T-cell (primary cell): ENCODE measurements around the gene NIPA2. TPM values are rescaled to one million over a fixed set of nuclear protein-coding genes. Genes with fewer than 3 reads are reported as not detected.

Experiments
- ATAC-seq, 4 experiments: fragments of 200-7000 bp in 3 of 4; fragments of 150-1000 bp in 1 of 4; cut with Tn5 transposase; replicated peaks in 1 of 4; 1 replicate in 3 of 4; 2 replicates in 1 of 4; pipeline ENCODE4 v1.10.0; 2021; ENCODE audit warnings: moderate library complexity in 3 of 4, mild to moderate bottlenecking in 2 of 4, moderate number of reproducible peaks in 1 of 4
- CTCF ChIA-PET, 2 donors: fragments of 300-600 bp; sonication (Branson Sonifier 250); formaldehyde crosslinking; loops; one replicate each; lab custom pipeline; 2022; ENCODE audit warnings: antibody characterized with exemption in 2 of 2; lab: Charles Lee
- POLR2A ChIA-PET, 2 donors: fragments of 300-600 bp; sonication (Branson Sonifier 250); formaldehyde crosslinking; loops; one replicate each; lab custom pipeline; 2022; ENCODE audit warnings: antibody characterized with exemption in 2 of 2; lab: Charles Lee
- DNase-seq, 35 experiments: peaks; one replicate each; pipeline versions ENCODE4 v3.0.0 to v3.0.0-alpha.2; 2013 to 2023
- H3K27ac ChIP-seq: one replicate; pipeline ENCODE4 v1.5.1; 2013; ENCODE audit warnings: low read length
- H3K27me3 ChIP-seq, 2 experiments: replicated peaks in 1 of 2; 1 replicate in 1 of 2; 2 replicates in 1 of 2; pipeline versions ENCODE4 v1.6.1 to v1.7.0; 2013; ENCODE audit warnings: low read length in 1 of 2, mixed read lengths in 1 of 2; ENCODE audit not compliant: control insufficient read depth in 2 of 2, insufficient read depth in 2 of 2; ENCODE audit errors: extremely low read depth in 1 of 2
- H3K36me3 ChIP-seq, 2 donors: 1 replicate in 1 of 2; 2 replicates in 1 of 2; pipeline versions ENCODE4 v1.6.1 to v1.7.0; 2013; ENCODE audit warnings: low read length in 1 of 2; ENCODE audit not compliant: control insufficient read depth in 2 of 2, insufficient read depth in 1 of 2; ENCODE audit errors: extremely low read depth in 1 of 2
- H3K4me1 ChIP-seq, 2 experiments: 1 replicate in 1 of 2; 2 replicates in 1 of 2; pipeline versions ENCODE4 v1.6.1 to v1.7.0; 2013; ENCODE audit warnings: low read length in 2 of 2, mixed read lengths in 1 of 2; ENCODE audit not compliant: insufficient read depth in 2 of 2, control insufficient read depth in 1 of 2; ENCODE audit errors: extremely low read depth in 1 of 2
- H3K4me3 ChIP-seq, 2 donors: 1 replicate in 1 of 2; 2 replicates in 1 of 2; pipeline versions ENCODE4 v1.5.1 to v1.7.0; 2013; ENCODE audit warnings: mild to moderate bottlenecking in 2 of 2, low read length in 1 of 2, moderate library complexity in 1 of 2; ENCODE audit not compliant: control insufficient read depth in 1 of 2; ENCODE audit errors: extremely low read depth in 1 of 2
- H3K9me3 ChIP-seq: 2 replicates; pipeline ENCODE4 v1.7.0; 2013
- H3K27ac Mint-ChIP-seq, 2 donors: one replicate each; pipeline ENCODE4 v1.8.0; 2020 to 2021; ENCODE audit warnings: mild to moderate bottlenecking in 2 of 2, mixed read lengths in 2 of 2
- H3K27me3 Mint-ChIP-seq, 2 donors: one replicate each; pipeline ENCODE4 v1.8.0; 2021 to 2022; ENCODE audit warnings: mixed read lengths in 2 of 2
- H3K36me3 Mint-ChIP-seq: one replicate; pipeline ENCODE4 v1.8.0; 2021; ENCODE audit warnings: mixed read lengths
- H3K4me1 Mint-ChIP-seq, 3 donors: one replicate each; pipeline ENCODE4 v1.8.0; 2020 to 2022; ENCODE audit warnings: mixed read lengths in 3 of 3, mild to moderate bottlenecking in 1 of 3
- H3K4me3 Mint-ChIP-seq, 3 donors: one replicate each; pipeline ENCODE4 v1.8.0; 2020 to 2022; ENCODE audit warnings: mild to moderate bottlenecking in 3 of 3, mixed read lengths in 3 of 3, moderate library complexity in 3 of 3
- H3K9me3 Mint-ChIP-seq, 3 donors: one replicate each; pipeline ENCODE4 v1.8.0; 2020 to 2022; ENCODE audit warnings: mixed read lengths in 3 of 3
- WGBS: methylation state at CpG from one replicate; pipeline ENCODE4 v1.1.5; 2013; ENCODE audit warnings: missing lambda C conversion rate; ENCODE audit not compliant: insufficient coverage; 5-methylcytosine and 5-hydroxymethylcytosine counted together
- total RNA-seq, 35 experiments: library from RNA in 6 of 35; stranded (reverse) in 6 of 35; fragments of 120-200 nt in 1 of 35; gene quantifications; one replicate each; pipeline versions ENCODE4 v1.2.1 to v1.2.4 and lab custom pipeline; 2013 to 2026

Gene NIPA2
- total RNA-seq (10 to 100 TPM; 34.7 to 45.5 (median 43.2) TPM), total RNA-seq (lab: John Stamatoyannopoulos, UW) (44.0 to 219 (median 70.3) reads per million in 29 experiments)
- total RNA-seq (2013): 55.3 TPM

DNA sequence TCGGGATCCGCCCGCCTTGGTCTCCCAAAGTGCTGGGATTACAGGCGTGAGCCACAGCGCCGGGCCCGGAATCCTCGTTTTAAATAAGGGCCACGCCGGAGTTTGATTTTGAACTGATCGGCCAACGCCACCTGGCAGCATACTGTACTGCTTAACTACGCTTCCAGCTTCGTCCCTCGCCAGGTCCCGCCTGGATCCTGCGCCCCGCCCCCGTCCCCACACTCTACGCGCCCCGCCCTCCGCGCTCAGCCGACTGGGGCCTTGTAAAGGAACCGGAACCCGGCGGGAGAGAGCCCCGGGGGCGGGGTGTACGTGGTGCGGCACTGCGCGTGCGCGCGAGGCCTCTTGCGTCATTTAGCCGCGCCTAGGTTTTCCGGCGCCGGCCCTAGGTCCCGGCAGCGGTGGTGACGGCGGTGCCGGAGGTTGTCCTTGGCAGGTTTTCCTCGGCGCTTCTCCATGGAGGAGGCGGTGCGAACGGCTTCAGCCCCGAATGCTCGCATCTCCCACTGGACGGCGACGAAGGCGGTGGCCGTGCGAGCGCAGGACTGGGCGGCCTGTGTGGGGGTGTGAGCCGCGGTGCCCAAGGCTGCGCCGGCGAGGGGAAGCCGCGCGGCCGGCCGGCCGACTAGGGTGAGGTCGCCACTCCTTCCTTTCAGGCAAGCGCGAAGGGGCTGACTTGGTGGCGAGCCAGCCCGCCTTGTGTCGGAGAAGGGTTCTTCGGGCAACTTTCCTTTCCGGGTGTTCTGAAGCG is at the start of gene NIPA2:
Gene NIPA2 (plus strand): TSS at position 375 of the 751 bp plus-strand sequence. CDS start 13,066 bp downstream, outside the sequence.
- DNase-seq (peak; percentile 94 to 99 (median 97)), ATAC-seq (peak; percentile 96 to 98 (median 98))
- WGBS: 0% methylated on average over 80 of the region's 83 CpGs
- Mint-ChIP-seq H3K4me3 (peak within 1 kb of the TSS; percentile 89 to 93 (median 93)), H3K36me3 (peaks cover 6% of the 10 kb centered on the region), H3K9me3 (peaks cover 0 to 2% (median 0%) of the 10 kb centered on the region in 3 donors), H3K27ac (peak within 1 kb of the TSS; percentile 88 to 91), H3K4me1 (peaks cover 33 to 38% (median 36%) of the 10 kb centered on the region in 3 donors), H3K27me3 (no peaks in the 10 kb centered on the region)
- Histone ChIP-seq H3K36me3 (peaks cover 0 to 7% of the 10 kb centered on the region in 2 donors), H3K4me1 (peaks cover 10 to 19% of the 10 kb centered on the region in 2 experiments), H3K4me3 (peak within 1 kb of the TSS; percentile 86 to 98), H3K9me3 (no peaks in the 10 kb centered on the region), H3K27ac (peak within 1 kb of the TSS; percentile 86), H3K27me3 (no peaks in the 10 kb centered on the region)
- CTCF ChIA-PET: no interaction called here
- POLR2A ChIA-PET: interaction anchor here (0.5 to 0.6 kb wide), 2 partner anchors 8 to 85 kb away, joined by 4 read pairs; no protein-coding TSS in a partner anchor

- no peaks in the 10 kb centered on the region for H3K9me3 ChIP-seq
- H3K36me3 Mint-ChIP-seq: peaks cover 4% of the 10 kb centered on the region
- 78% methylated on average over 3 of the region's 4 CpGs for WGBS
- no peak overlapping the region for H3K4me3 Mint-ChIP-seq
- ChIA-PET CTCF (interaction anchor here in 1 of 2 donors (0.9 kb wide), 1 partner anchor 9 kb away, joined by 3 read pairs; no protein-coding TSS in a partner anchor), POLR2A (no interaction called here)
- H3K4me3 ChIP-seq: no peak overlapping the region
- no peak for ATAC-seq
- DNase-seq: no peak
- H3K4me1 Mint-ChIP-seq: peaks cover 36 to 54% (median 50%) of the 10 kb centered on the region in 3 donors
- no peaks in the 10 kb centered on the region for H3K27me3 ChIP-seq
- no peaks in the 10 kb centered on the region for H3K36me3 ChIP-seq
- no peak overlapping the region for H3K27ac ChIP-seq
- H3K4me1 ChIP-seq: peaks cover 0 to 13% of the 10 kb centered on the region in 2 experiments
- H3K9me3 Mint-ChIP-seq: peaks cover 0 to 5% (median 2%) of the 10 kb centered on the region in 3 donors
- H3K27me3 Mint-ChIP-seq: no peaks in the 10 kb centered on the region
- H3K27ac Mint-ChIP-seq: no peak overlapping the region
These were observed 44.4 kb upstream of the NIPA2 start for GRCh38 chr15:22794063-22794462.

DNA sequence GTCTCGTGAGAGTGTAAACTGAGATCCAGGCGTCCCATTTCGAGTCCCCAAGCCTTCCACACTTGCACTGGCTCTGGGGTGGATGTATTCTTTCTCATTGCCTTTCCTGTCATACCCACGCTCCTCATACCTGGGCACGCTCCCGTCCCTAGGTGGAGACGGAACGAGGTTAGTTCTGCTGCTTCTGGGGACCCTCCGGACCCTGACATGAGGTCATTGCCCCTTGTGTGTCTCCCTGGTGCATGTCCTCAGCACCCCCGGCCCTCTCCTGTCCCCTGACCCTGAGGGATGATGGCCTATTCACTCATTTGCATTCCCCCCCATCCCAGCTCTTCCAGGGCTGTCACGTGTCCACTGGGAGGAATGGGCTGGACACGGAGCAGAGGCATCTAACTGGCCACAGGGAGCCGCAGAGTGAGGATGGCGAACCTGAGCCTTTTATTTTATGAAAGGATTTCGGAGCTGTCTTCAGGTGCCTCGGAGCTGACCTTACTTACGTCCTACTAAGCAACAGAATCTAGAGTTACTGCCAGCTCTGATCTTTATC is 43.8 kb upstream of the NIPA2 start:
- H3K4me3 Mint-ChIP-seq: no peak overlapping the region
- no peaks in the 10 kb centered on the region for H3K36me3 Mint-ChIP-seq
- no peak for ATAC-seq
- H3K27me3 Mint-ChIP-seq: no peaks in the 10 kb centered on the region
- H3K27ac ChIP-seq: no peak overlapping the region
- H3K4me1 ChIP-seq: peaks cover 0 to 13% of the 10 kb centered on the region in 2 experiments
- H3K27ac Mint-ChIP-seq: no peak overlapping the region
- H3K27me3 ChIP-seq: no peaks in the 10 kb centered on the region
- H3K9me3 ChIP-seq: no peaks in the 10 kb centered on the region
- ChIA-PET POLR2A (no interaction called here), CTCF (interaction anchor here in 1 of 2 donors (0.9 kb wide), 1 partner anchor 9 kb away, joined by 3 read pairs; no protein-coding TSS in a partner anchor)
- DNase-seq: no peak
- H3K4me1 Mint-ChIP-seq: peaks cover 30 to 51% (median 45%) of the 10 kb centered on the region in 3 donors
- H3K4me3 ChIP-seq: no peak overlapping the region
- no peaks in the 10 kb centered on the region for H3K36me3 ChIP-seq
- no peaks in the 10 kb centered on the region for H3K9me3 Mint-ChIP-seq
- 97% methylated on average over 11 of the region's 17 CpGs for WGBS

DNA sequence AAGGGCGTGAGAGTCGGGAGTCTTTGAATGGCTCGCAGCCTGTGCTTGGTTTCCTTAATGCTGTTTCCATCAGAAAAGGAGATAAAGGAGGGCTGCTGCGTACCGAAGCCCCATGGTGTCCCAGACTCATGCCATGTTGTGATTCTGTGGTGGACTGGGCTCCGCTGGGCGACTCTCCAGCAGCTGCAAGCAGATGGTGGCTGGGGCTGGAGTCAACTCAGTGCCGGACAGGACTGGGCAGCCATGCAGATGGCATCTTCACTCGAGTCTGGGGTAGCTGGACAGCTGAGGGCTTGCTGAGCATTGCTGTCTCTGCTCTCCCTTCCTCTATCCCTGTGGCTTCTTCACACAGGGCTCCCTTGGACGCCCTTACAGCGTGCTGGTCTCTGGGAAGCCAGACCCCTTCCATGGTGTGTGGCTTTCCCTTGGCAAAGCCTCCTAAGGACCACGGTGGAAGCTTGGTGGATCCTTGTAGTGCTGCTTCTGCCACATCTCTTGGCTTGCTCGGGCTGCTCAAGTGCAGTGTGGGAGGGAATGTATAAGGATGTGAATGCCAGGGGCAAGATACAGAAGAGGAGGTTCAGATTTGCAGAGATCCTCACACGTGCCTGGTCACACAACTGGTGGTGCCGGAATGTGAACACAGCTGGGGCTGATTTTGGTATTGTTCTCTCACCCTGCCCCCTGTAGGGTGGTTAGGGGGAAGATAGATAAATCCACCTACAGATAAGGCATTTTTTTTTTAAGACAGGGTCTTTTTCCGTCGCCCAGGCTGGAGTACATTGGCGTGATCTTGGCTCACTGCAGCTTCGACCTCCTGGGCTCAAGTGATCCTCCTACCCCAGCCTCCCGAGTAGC is 43.0 kb upstream of the NIPA2 start:
- H3K4me3 Mint-ChIP-seq: peak overlapping the region in 1 of 3 donors; percentile 9
- H3K27me3 ChIP-seq: no peaks in the 10 kb centered on the region
- ATAC-seq: no peak
- peaks cover 30 to 52% (median 50%) of the 10 kb centered on the region in 3 donors for H3K4me1 Mint-ChIP-seq
- POLR2A ChIA-PET: no interaction called here
- peaks cover 0 to 13% of the 10 kb centered on the region in 2 experiments for H3K4me1 ChIP-seq
- no peaks in the 10 kb centered on the region for H3K36me3 ChIP-seq
- no peak overlapping the region for H3K4me3 ChIP-seq
- H3K36me3 Mint-ChIP-seq: no peaks in the 10 kb centered on the region
- peak overlapping the region in 1 of 2 donors; percentile 27 for H3K27ac Mint-ChIP-seq
- CTCF ChIA-PET: interaction anchor here (0.7 to 1.2 kb wide), 3 partner anchors 8 to 75 kb away, joined by 3 read pairs; no protein-coding TSS in a partner anchor
- 93% methylated on average over 10 of the region's 20 CpGs for WGBS
- H3K9me3 ChIP-seq: no peaks in the 10 kb centered on the region
- no peak for DNase-seq
- H3K9me3 Mint-ChIP-seq: no peaks in the 10 kb centered on the region
- no peak overlapping the region for H3K27ac ChIP-seq
- H3K27me3 Mint-ChIP-seq: no peaks in the 10 kb centered on the region

DNA sequence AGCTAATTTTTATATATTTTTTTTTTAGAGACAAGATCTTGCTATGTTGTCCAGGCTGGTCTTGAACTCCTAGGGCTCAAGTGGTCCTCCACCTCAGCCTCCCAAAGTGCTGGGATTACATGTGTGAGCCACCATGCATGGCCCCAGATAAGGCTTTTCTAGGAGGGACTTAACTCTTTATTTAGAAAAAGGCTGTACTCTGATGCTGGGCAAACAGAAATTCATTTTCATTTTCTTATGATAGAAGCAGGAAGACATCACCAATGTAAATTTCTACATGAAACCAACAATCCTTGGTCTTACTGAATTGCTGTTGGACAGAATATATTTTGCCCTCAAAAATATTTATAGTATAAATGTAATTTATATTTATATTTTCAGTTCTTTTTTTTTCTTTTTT is 42.4 kb upstream of the NIPA2 start:
- H3K4me1 Mint-ChIP-seq: peaks cover 32 to 49% (median 46%) of the 10 kb centered on the region in 3 donors
- POLR2A ChIA-PET: no interaction called here
- H3K4me3 Mint-ChIP-seq: no peak overlapping the region
- Histone ChIP-seq H3K27me3 (no peaks in the 10 kb centered on the region), H3K9me3 (no peaks in the 10 kb centered on the region), H3K36me3 (no peaks in the 10 kb centered on the region), H3K27ac (peak overlapping the region; percentile 59), H3K4me3 (no peak overlapping the region), H3K4me1 (peaks cover 0 to 13% of the 10 kb centered on the region in 2 experiments)
- no peaks in the 10 kb centered on the region for H3K9me3 Mint-ChIP-seq
- H3K27me3 Mint-ChIP-seq: no peaks in the 10 kb centered on the region
- CTCF ChIA-PET: interaction anchor here (0.7 to 1.2 kb wide), 2 partner anchors 8 to 74 kb away, joined by 3 read pairs; no protein-coding TSS in a partner anchor
- peak overlapping the region; percentile 77 to 84 for H3K27ac Mint-ChIP-seq
- DNase-seq (no peak), ATAC-seq (no peak)
- peaks cover 1% of the 10 kb centered on the region for H3K36me3 Mint-ChIP-seq

DNA sequence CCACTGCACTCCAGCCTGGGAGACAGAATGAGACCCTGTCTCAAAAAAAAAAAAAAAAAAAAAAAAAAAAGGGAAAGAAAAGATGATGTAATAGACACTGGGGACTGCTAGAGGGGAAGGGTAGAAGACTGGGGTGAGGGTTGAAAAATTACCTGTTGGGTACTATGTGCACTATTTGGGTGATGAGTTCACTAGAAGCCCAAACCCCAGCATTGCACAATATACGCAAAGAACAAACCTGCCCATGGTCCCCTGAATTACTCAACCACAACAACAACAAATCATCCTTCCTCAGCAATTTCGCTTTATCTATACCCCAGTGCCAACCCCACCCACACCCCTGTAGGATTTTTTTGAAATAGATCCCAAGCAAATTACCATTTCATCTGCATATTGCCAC is 38.6 kb upstream of the NIPA2 start:
- no peaks in the 10 kb centered on the region for H3K27me3 ChIP-seq
- CTCF ChIA-PET: no interaction called here
- POLR2A ChIA-PET: no interaction called here
- peaks cover 0 to 13% of the 10 kb centered on the region in 2 experiments for H3K4me1 ChIP-seq
- Mint-ChIP-seq H3K27ac (no peak overlapping the region), H3K27me3 (no peaks in the 10 kb centered on the region), H3K4me3 (no peak overlapping the region), H3K4me1 (peaks cover 17 to 36% (median 31%) of the 10 kb centered on the region in 3 donors), H3K9me3 (no peaks in the 10 kb centered on the region), H3K36me3 (peaks cover 3% of the 10 kb centered on the region)
- DNase-seq (no peak), ATAC-seq (no peak)
- no peaks in the 10 kb centered on the region for H3K36me3 ChIP-seq
- no peak overlapping the region for H3K4me3 ChIP-seq
- 100% methylated on average over 1 of the region's 2 CpGs for WGBS
- H3K27ac ChIP-seq: no peak overlapping the region
- H3K9me3 ChIP-seq: no peaks in the 10 kb centered on the region
